H1 (cell line): ENCODE measurements around the gene DPP10.

Experiments
- CREB1 ChIP-seq: IDR thresholded peaks from 2 replicates; pipeline ENCODE4 v1.6.1; 2012; ENCODE audit warnings: inconsistent platforms
- CTCF ChIP-seq, 3 experiments: IDR thresholded peaks; 1 replicate in 2 of 3; 2 replicates in 1 of 3; pipeline versions ENCODE4 v1.5.1 to v1.6.1; 2011; ENCODE audit warnings: low read length in 3 of 3, mild to moderate bottlenecking in 3 of 3, inconsistent platforms in 2 of 3, low read depth in 1 of 3, moderate library complexity in 1 of 3; ENCODE audit not compliant: insufficient read depth in 1 of 3; ENCODE audit errors: control extremely low read depth in 1 of 3
- EP300 ChIP-seq, 2 experiments: IDR thresholded peaks; 1 replicate in 1 of 2; 2 replicates in 1 of 2; pipeline ENCODE4 v1.6.1; 2011 to 2012; ENCODE audit warnings: low read depth in 2 of 2, low read length in 2 of 2, mild to moderate bottlenecking in 2 of 2, borderline replicate concordance in 1 of 2, inconsistent platforms in 1 of 2, moderate library complexity in 1 of 2
- JUND ChIP-seq: IDR thresholded peaks from 2 replicates; pipeline ENCODE4 v1.6.1; 2011; ENCODE audit warnings: mild to moderate bottlenecking, improper control_type of control experiment, low read length
- NRF1 ChIP-seq: IDR thresholded peaks from 2 replicates; pipeline ENCODE4 v1.6.1; 2011; ENCODE audit warnings: mild to moderate bottlenecking, low read depth, low read length, improper control_type of control experiment
- SRF ChIP-seq: IDR thresholded peaks from 2 replicates; pipeline ENCODE4 v1.6.1; 2011; ENCODE audit warnings: mild to moderate bottlenecking, low read depth, low read length, moderate library complexity

GRCh38 chr2:115774361-115774760 is 1331.9 kb downstream of the DPP10 start:
- TF ChIP-seq CREB1 (no peak), NRF1 (no peak), CTCF (IDR thresholded peaks at IDR 0.05; ENCODE audit: control extremely low read depth in 1 of 3, insufficient read depth in 1 of 3, low read depth in 1 of 3, low read length in 3 of 3) (no peak), EP300 (IDR thresholded peaks at IDR 0.05; ENCODE audit: borderline replicate concordance in 1 of 2, low read depth in 2 of 2, low read length in 2 of 2) (no peak), SRF (no peak), JUND (no peak)
